WERI-Rb-1 (cell line): Measurements from ENCODE around the gene PPP1R9A.

Source experiments
- DNase-seq: peaks from one replicate; pipeline ENCODE4 v3.0.0-alpha.2; 2020
- H3K27ac ChIP-seq: fragments of 250-450 bp; sonication (Bioruptor Pico); 2 replicates; pipeline ENCODE4 v1.5.1; 2020; ENCODE audit warnings: mild to moderate bottlenecking, moderate library complexity
- H3K27me3 ChIP-seq: fragments of 250-450 bp; sonication (Bioruptor Pico); 2 replicates; pipeline ENCODE4 v1.5.1; 2021; ENCODE audit warnings: mild to moderate bottlenecking, low read depth, moderate library complexity; ENCODE audit not compliant: insufficient read depth, severe bottlenecking
- H3K36me3 ChIP-seq: fragments of 250-450 bp; sonication (Bioruptor Pico); 2 replicates; pipeline ENCODE4 v1.5.1; 2020; ENCODE audit warnings: mild to moderate bottlenecking, moderate library complexity
- H3K4me3 ChIP-seq: 2 replicates; pipeline ENCODE4 v1.5.1; 2011; ENCODE audit warnings: low read depth, mild to moderate bottlenecking, control low read depth, low read length
- H3K9me3 ChIP-seq: fragments of 250-450 bp; sonication (Bioruptor Pico); 2 replicates; pipeline ENCODE4 v1.5.1; 2021; ENCODE audit warnings: mild to moderate bottlenecking, moderate library complexity; ENCODE audit not compliant: severe bottlenecking
- TF ChIP-seq, protein P1 (sequence below): IDR thresholded peaks from 2 replicates; pipeline ENCODE4 v1.5.1; 2011; ENCODE audit warnings: low read depth, mild to moderate bottlenecking, control low read depth, inconsistent platforms, low read length

The PPP1R9A gene

GRCh38 chr7:95169678-95170077 is 262.3 kb downstream of the PPP1R9A start:
- peaks cover 3% of the 10 kb centered on the region; the same call in 1 of the 2 replicates for H3K36me3 ChIP-seq
- TF ChIP-seq, protein P1, sequence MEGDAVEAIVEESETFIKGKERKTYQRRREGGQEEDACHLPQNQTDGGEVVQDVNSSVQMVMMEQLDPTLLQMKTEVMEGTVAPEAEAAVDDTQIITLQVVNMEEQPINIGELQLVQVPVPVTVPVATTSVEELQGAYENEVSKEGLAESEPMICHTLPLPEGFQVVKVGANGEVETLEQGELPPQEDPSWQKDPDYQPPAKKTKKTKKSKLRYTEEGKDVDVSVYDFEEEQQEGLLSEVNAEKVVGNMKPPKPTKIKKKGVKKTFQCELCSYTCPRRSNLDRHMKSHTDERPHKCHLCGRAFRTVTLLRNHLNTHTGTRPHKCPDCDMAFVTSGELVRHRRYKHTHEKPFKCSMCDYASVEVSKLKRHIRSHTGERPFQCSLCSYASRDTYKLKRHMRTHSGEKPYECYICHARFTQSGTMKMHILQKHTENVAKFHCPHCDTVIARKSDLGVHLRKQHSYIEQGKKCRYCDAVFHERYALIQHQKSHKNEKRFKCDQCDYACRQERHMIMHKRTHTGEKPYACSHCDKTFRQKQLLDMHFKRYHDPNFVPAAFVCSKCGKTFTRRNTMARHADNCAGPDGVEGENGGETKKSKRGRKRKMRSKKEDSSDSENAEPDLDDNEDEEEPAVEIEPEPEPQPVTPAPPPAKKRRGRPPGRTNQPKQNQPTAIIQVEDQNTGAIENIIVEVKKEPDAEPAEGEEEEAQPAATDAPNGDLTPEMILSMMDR: no peak

GRCh38 chr7:95172420-95172819 is 265.0 kb downstream of the PPP1R9A start:
- H3K4me3 ChIP-seq: no peak overlapping the region
- no peaks in the 10 kb centered on the region for H3K36me3 ChIP-seq
- H3K27me3 ChIP-seq: no peaks in the 10 kb centered on the region
- TF ChIP-seq, protein P1: no peak
- DNase-seq: no peak
- no peak overlapping the region for H3K27ac ChIP-seq
- H3K9me3 ChIP-seq: no peaks in the 10 kb centered on the region

More at GRCh38 chr7:95169678-95170077, 262.3 kb downstream of the PPP1R9A start:
- Histone ChIP-seq H3K4me3 (no peak overlapping the region), H3K9me3 (no peaks in the 10 kb centered on the region), H3K27me3 (no peaks in the 10 kb centered on the region), H3K27ac (no peak overlapping the region)
- DNase-seq: no peak

DNA sequence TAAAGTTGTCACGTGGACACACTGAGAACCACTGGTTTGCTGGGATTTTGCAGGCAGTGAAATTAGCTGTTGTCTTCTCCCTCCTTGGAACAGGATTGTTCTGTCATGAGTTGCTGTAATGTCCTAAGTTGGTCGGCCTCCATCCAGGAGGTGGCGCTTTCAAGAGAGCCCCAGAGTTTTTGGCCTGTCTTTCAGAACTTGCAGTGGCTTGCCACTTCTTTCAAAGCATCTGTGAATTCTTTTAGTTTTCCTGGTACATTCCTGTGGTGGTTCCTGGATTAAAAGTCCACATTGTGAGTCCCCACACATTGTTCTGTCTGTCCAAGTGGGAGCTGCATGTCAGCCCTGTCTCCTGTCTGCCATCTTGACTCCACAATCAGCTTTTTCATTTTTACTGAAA is 283.1 kb downstream of the PPP1R9A start:
- TF ChIP-seq, protein P1: no peak
- Histone ChIP-seq H3K27ac (no peak overlapping the region), H3K36me3 (no peaks in the 10 kb centered on the region), H3K9me3 (peaks cover 2% of the 10 kb centered on the region), H3K27me3 (no peaks in the 10 kb centered on the region), H3K4me3 (no peak overlapping the region)
- DNase-seq: no peak

DNA sequence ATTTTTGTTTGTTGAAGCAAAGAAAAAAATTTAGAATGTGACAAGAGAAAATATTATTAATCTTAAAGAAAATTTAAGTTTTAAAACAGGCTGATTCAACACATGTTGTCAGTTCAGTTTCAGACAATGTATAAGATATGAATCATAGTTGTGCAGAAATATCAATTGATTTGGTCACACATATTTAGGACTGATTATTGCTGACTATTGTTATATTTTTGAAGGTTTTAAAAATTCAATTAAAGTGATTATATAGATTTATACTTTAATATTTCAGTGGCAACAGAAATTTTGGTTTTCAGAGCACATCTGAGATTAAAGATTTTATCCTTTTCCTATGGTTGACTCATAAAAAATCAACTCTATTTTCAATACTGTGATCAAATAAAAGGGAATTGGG is 284.4 kb downstream of the PPP1R9A start:
- Histone ChIP-seq H3K27ac (no peak overlapping the region), H3K36me3 (no peaks in the 10 kb centered on the region), H3K9me3 (peaks cover 2% of the 10 kb centered on the region), H3K27me3 (no peaks in the 10 kb centered on the region), H3K4me3 (no peak overlapping the region)
- TF ChIP-seq, protein P1: no peak
- no peak for DNase-seq

- no peak overlapping the region for H3K27ac ChIP-seq
- DNase-seq: no peak
- H3K4me3 ChIP-seq: no peak overlapping the region
- H3K36me3 ChIP-seq: no peaks in the 10 kb centered on the region
- no peaks in the 10 kb centered on the region for H3K9me3 ChIP-seq
- H3K27me3 ChIP-seq: no peaks in the 10 kb centered on the region
- TF ChIP-seq, protein P1: no peak
These were observed 291.5 kb downstream of the PPP1R9A start for GRCh38 chr7:95198863-95199262.
